Smooth muscle cell (in vitro differentiated cells): Measurements from ENCODE around the gene PLA2G2D. TPM values are rescaled to one million over a fixed set of nuclear protein-coding genes. Genes with fewer than 3 reads are reported as not detected.

ENCODE experiments used
- DNase-seq: peaks from one replicate; lab custom pipeline; 2025; ENCODE audit not compliant: unreplicated experiment; lab: John Stamatoyannopoulos, UW
- H2AFZ ChIP-seq: fragments of 200-600 bp; sonication (generic); 2 replicates; pipeline ENCODE4 v1.6.0; 2016; ENCODE audit warnings: antibody characterized with exemption, low read depth, mild to moderate bottlenecking
- H3F3A ChIP-seq: fragments of 200-600 bp; sonication (generic); 2 replicates; pipeline ENCODE4 v1.6.0; 2017; ENCODE audit warnings: antibody characterized with exemption, low read depth
- H3K27ac ChIP-seq: fragments of 200-600 bp; sonication (generic); 2 replicates; pipeline ENCODE4 v1.5.1; 2016; ENCODE audit warnings: low read depth, mild to moderate bottlenecking
- H3K27me3 ChIP-seq: fragments of 200-600 bp; sonication (generic); 2 replicates; pipeline ENCODE4 v1.6.1; 2016; ENCODE audit warnings: low read depth, mild to moderate bottlenecking
- H3K36me3 ChIP-seq: fragments of 200-600 bp; sonication (generic); 2 replicates; pipeline ENCODE4 v1.5.1; 2016; ENCODE audit warnings: low read depth
- H3K4me1 ChIP-seq: fragments of 200-600 bp; sonication (generic); 2 replicates; pipeline ENCODE4 v1.5.1; 2016; ENCODE audit warnings: low read depth
- H3K4me2 ChIP-seq: fragments of 200-600 bp; sonication (generic); 2 replicates; pipeline ENCODE4 v1.6.0; 2016; ENCODE audit warnings: mild to moderate bottlenecking
- H3K4me3 ChIP-seq: fragments of 200-600 bp; sonication (generic); 2 replicates; pipeline ENCODE4 v1.5.1; 2016; ENCODE audit warnings: mild to moderate bottlenecking
- H3K79me2 ChIP-seq: fragments of 200-600 bp; sonication (generic); 2 replicates; pipeline ENCODE4 v1.6.0; 2016; ENCODE audit warnings: low read depth, mild to moderate bottlenecking
- H3K9ac ChIP-seq: fragments of 200-600 bp; sonication (generic); 2 replicates; pipeline ENCODE4 v1.6.0; 2016; ENCODE audit warnings: low read depth
- H3K9me3 ChIP-seq: fragments of 200-600 bp; sonication (generic); replicated peaks from 2 replicates; pipeline ENCODE4 v1.5.1; 2016; ENCODE audit warnings: low read depth
- H4K20me1 ChIP-seq: fragments of 200-600 bp; sonication (generic); 2 replicates; pipeline ENCODE4 v1.6.0; 2016; ENCODE audit warnings: low read depth
- CTCF ChIP-seq: fragments of 200-600 bp; sonication (generic); IDR thresholded peaks from 2 replicates; pipeline ENCODE4 v1.5.1; 2017; ENCODE audit warnings: borderline replicate concordance, mild to moderate bottlenecking, antibody characterized with exemption; ENCODE audit not compliant: insufficient read depth, poor library complexity, severe bottlenecking
- WGBS: methylation state at CpG from one replicate; pipeline ENCODE4 v1.1.7; 2016; ENCODE audit warnings: low lambda C conversion rate; 5-methylcytosine and 5-hydroxymethylcytosine counted together
- polyA plus RNA-seq: library from polyadenylated mRNA; unstranded; fragments of >200 nt; fragmentation: Nextera tagmentation; extraction: Ambion mirVana; gene quantifications from 2 replicates; pipeline ENCODE4 v1.2.1, GENCODE V29; 2016
- total RNA-seq: library from RNA; depleted of rRNA; stranded (reverse); fragments of >200 nt; gene quantifications from 2 replicates; pipeline ENCODE4 v1.2.3, GENCODE V29; 2014

The PLA2G2D gene
- total and polyA plus RNA-seq, 2 experiments from 2014 or later: not detected

GRCh38 chr1:20115916-20116315 lies 3.4 kb downstream of the PLA2G2D start:
- no peaks in the 10 kb centered on the region for H3K4me1 ChIP-seq
- no peaks in the 10 kb centered on the region for H3F3A ChIP-seq
- H3K27me3 ChIP-seq: no peaks in the 10 kb centered on the region
- H3K4me3 ChIP-seq: no peak overlapping the region
- 89% methylated on average over 7 of the region's 7 CpGs for WGBS
- no peak for TF ChIP-seq CTCF
- no peak overlapping the region for H3K27ac ChIP-seq
- H2AFZ ChIP-seq: no peak overlapping the region
- H3K79me2 ChIP-seq: no peaks in the 10 kb centered on the region
- H3K4me2 ChIP-seq: no peak overlapping the region
- no peak overlapping the region for H3K9ac ChIP-seq
- no peak for DNase-seq
- no peaks in the 10 kb centered on the region for H4K20me1 ChIP-seq
- H3K36me3 ChIP-seq: no peaks in the 10 kb centered on the region
- H3K9me3 ChIP-seq: no peaks in the 10 kb centered on the region

GRCh38 chr1:20115479-20115878 lies 3.9 kb downstream of the PLA2G2D start:
- Histone ChIP-seq H3K9me3 (no peaks in the 10 kb centered on the region), H3K27me3 (no peaks in the 10 kb centered on the region), H3K4me2 (no peak overlapping the region), H3K36me3 (no peaks in the 10 kb centered on the region), H3F3A (no peaks in the 10 kb centered on the region), H3K4me1 (no peaks in the 10 kb centered on the region), H3K79me2 (no peaks in the 10 kb centered on the region), H4K20me1 (no peaks in the 10 kb centered on the region), H2AFZ (no peak overlapping the region), H3K27ac (no peak overlapping the region), H3K4me3 (no peak overlapping the region), H3K9ac (no peak overlapping the region)
- no peak for DNase-seq
- TF ChIP-seq CTCF: no peak
- WGBS: 92% methylated on average over 4 of the region's 4 CpGs

- Histone ChIP-seq H3K4me2 (no peak overlapping the region), H3K36me3 (no peaks in the 10 kb centered on the region), H3K9ac (no peak overlapping the region), H3K4me3 (no peak overlapping the region), H3K9me3 (no peaks in the 10 kb centered on the region), H4K20me1 (no peaks in the 10 kb centered on the region), H3F3A (no peaks in the 10 kb centered on the region), H3K27ac (no peak overlapping the region), H3K27me3 (no peaks in the 10 kb centered on the region), H3K4me1 (no peaks in the 10 kb centered on the region), H3K79me2 (no peaks in the 10 kb centered on the region), H2AFZ (no peak overlapping the region)
- no peak for DNase-seq
- TF ChIP-seq CTCF: no peak
- 92% methylated on average over 15 of the region's 15 CpGs for WGBS
These were observed 5.2 kb downstream of the PLA2G2D start for GRCh38 chr1:20114021-20114648.

DNA sequence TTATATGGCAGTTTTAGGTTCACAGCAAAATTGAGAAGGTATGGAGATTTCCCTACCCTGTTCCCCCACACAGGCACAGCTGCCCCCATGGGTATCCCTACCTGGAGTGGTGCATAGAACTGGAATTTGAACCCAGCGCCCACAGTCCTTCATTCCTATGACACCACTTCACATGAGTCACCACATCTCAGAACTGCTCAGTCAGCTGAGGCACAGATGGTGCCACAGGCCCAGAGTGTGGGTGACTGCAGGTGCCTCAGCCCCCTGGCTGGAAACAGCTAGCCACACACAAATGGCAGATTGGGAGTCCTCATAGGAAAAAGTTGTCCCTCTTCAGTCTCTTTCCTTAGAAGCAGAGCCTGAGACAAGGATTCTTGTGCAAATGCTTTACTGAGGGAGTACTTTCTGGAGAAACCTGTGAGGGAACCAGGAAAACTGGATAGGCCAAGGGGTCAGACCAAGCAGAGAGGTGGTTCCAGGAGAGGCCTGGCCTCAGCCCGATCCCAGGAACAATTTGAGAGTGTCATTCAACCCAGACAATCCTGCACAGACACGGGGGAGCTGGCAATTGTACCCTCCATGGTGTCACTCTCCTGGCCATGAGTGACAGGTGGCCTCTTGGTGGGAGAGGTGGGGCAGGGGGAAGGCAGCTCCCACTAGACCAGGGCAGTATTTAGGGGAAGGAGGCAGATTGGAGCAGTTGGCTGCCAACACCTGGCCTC lies 6.9 kb downstream of the PLA2G2D start:
- DNase-seq: no peak
- Histone ChIP-seq H3K4me3 (no peak overlapping the region), H3F3A (no peaks in the 10 kb centered on the region), H3K4me1 (no peaks in the 10 kb centered on the region), H3K4me2 (no peak overlapping the region), H2AFZ (no peak overlapping the region), H3K27ac (no peak overlapping the region), H3K9ac (no peak overlapping the region), H3K36me3 (no peaks in the 10 kb centered on the region), H3K9me3 (no peaks in the 10 kb centered on the region), H3K27me3 (no peaks in the 10 kb centered on the region), H4K20me1 (no peaks in the 10 kb centered on the region), H3K79me2 (no peaks in the 10 kb centered on the region)
- WGBS: 76% methylated on average over 3 of the region's 3 CpGs
- no peak for TF ChIP-seq CTCF
